Cerebellar cortex (tissue), 1 donor: ENCODE results near the gene GRXCR1.

Experiments used
- DNase-seq: peaks from one replicate; pipeline ENCODE4 v3.0.0-alpha.2; 2015; ENCODE audit warnings: low spot score

Gene GRXCR1

GRCh38 chr4:42892413-42892812 is at the start of gene GRXCR1:
GRXCR1 (plus strand) TSS chr4:42892713; CDS start chr4:42893267, 554 bp downstream.
- no peak for DNase-seq

- no peak for DNase-seq
Observed at GRCh38 chr4:42843694-42844093, 48.8 kb upstream of the GRXCR1 start.

- no peak for DNase-seq
Observed at GRCh38 chr4:42844422-42845070, 48.0 kb upstream of the GRXCR1 start.

GRCh38 chr4:42845586-42845985 is 46.9 kb upstream of the GRXCR1 start:
- no peak for DNase-seq

GRCh38 chr4:42855779-42856178 is 36.7 kb upstream of the GRXCR1 start:
- DNase-seq, result no peak

GRCh38 chr4:42865572-42866189 is 26.8 kb upstream of the GRXCR1 start:
- peak; percentile 68 for DNase-seq

GRCh38 chr4:42871261-42871660 is 21.3 kb upstream of the GRXCR1 start:
- DNase-seq, result no peak

- no peak for DNase-seq
Observed at GRCh38 chr4:42871671-42872290, 20.7 kb upstream of the GRXCR1 start.

- no peak for DNase-seq
Observed at GRCh38 chr4:42878863-42879262, 13.7 kb upstream of the GRXCR1 start.

- DNase-seq, result no peak
Observed at GRCh38 chr4:42881253-42881652, 11.3 kb upstream of the GRXCR1 start.

GRCh38 chr4:42891644-42892043 is 869 bp upstream of the GRXCR1 start:
- no peak for DNase-seq

GRCh38 chr4:42895452-42895851 is 2.9 kb downstream of the GRXCR1 start:
- no peak for DNase-seq

GRCh38 chr4:42904986-42905385 is 12.5 kb downstream of the GRXCR1 start:
- DNase-seq, result peak; percentile 94

GRCh38 chr4:42905591-42905990 is 13.1 kb downstream of the GRXCR1 start:
- DNase-seq, result no peak

GRCh38 chr4:42906341-42906740 is 13.8 kb downstream of the GRXCR1 start:
- DNase-seq, result no peak

GRCh38 chr4:42906891-42907759 is 14.6 kb downstream of the GRXCR1 start:
- DNase-seq, result no peak

- DNase-seq, result no peak
Observed at GRCh38 chr4:42910459-42910858, 17.9 kb downstream of the GRXCR1 start.

- DNase-seq, result no peak
Observed at GRCh38 chr4:42914937-42915336, 22.4 kb downstream of the GRXCR1 start.

- no peak for DNase-seq
Observed at GRCh38 chr4:42915484-42915883, 23.0 kb downstream of the GRXCR1 start.

- DNase-seq, result peak; percentile 73
Observed at GRCh38 chr4:42917296-42917695, 24.8 kb downstream of the GRXCR1 start.

- peak; percentile 60 for DNase-seq
Observed at GRCh38 chr4:42923431-42923830, 30.9 kb downstream of the GRXCR1 start.

GRCh38 chr4:42925921-42926320 is 33.4 kb downstream of the GRXCR1 start:
- no peak for DNase-seq
